DOHH2 (cell line): ENCODE data around the gene SYT6.

Experiments used
- CTCF ChIP-seq: fragments of 200-600 bp; sonication (generic); IDR thresholded peaks from one replicate; pipeline ENCODE4 v1.5.1; 2014; ENCODE audit warnings: antibody characterized with exemption, mild to moderate bottlenecking, low read depth, low read length; ENCODE audit not compliant: poor library complexity, severe bottlenecking
- EZH2phosphoT487 ChIP-seq: fragments of 200-600 bp; sonication (generic); IDR thresholded peaks from 2 replicates; pipeline ENCODE4 v1.6.1; 2017; ENCODE audit warnings: borderline replicate concordance, mild to moderate bottlenecking, antibody characterized with exemption, low read length, moderate library complexity, mixed read lengths

GRCh38 chr1:114157275-114157660, 3.6 kb upstream of the SYT6 start:
- TF ChIP-seq CTCF, result no peak
- no peak for TF ChIP-seq EZH2phosphoT487
